ENCODE data around the gene S100PBP.

Gene S100PBP

GRCh38 chr1:32817159-32817814, at the start of gene S100PBP, which contains the start of gene YARS1:
Gene S100PBP, plus strand, starts transcription at chr1:32817653. Its CDS starts 8,447 bp downstream, at chr1:32826100.
Gene YARS1, minus strand, starts transcription at chr1:32817358. Its CDS starts 114 bp downstream, at chr1:32817244.
- DNase-seq: peak; percentile 98

GRCh38 chr1:32768110-32768850, 49.2 kb upstream of the S100PBP start:
- no peak for DNase-seq

GRCh38 chr1:32769524-32770220, 47.8 kb upstream of the S100PBP start:
- no peak for DNase-seq

- DNase-seq: no peak
Measured at GRCh38 chr1:32770221-32770731, 47.2 kb upstream of the S100PBP start.

DNA sequence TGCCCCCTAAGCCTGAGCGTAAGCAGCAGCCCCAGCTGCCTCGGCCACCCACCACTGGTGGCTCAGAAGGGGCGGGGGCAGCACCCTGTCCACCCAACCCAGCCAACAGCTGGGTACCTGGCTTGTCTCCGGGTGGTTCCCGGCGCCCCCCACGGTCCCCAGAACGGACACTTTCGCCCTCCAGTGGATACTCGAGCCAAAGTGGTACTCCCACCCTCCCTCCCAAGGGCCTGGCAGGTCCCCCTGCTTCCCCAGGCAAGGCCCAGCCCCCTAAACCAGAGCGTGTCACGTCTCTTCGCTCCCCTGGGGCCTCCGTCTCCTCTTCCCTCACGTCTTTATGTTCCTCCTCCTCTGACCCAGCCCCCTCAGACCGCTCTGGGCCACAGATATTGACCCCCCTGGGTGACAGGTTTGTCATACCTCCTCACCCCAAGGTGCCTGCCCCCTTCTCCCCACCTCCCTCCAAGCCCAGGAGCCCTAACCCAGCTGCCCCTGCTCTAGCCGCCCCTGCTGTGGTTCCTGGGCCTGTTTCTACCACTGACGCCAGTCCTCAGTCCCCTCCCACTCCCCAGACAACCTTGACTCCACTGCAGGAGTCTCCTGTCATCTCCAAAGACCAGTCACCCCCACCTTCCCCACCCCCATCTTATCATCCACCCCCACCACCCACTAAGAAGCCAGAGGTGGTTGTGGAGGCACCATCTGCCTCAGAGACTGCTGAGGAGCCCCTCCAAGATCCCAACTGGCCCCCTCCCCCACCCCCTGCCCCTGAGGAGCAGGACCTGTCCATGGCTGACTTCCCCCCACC, 46.5 kb upstream of the S100PBP start:
- DNase-seq: no peak

GRCh38 chr1:32771561-32772280, 45.7 kb upstream of the S100PBP start:
- DNase-seq: no peak

- no peak for DNase-seq
Measured at GRCh38 chr1:32772281-32773017, 45.0 kb upstream of the S100PBP start.

DNA sequence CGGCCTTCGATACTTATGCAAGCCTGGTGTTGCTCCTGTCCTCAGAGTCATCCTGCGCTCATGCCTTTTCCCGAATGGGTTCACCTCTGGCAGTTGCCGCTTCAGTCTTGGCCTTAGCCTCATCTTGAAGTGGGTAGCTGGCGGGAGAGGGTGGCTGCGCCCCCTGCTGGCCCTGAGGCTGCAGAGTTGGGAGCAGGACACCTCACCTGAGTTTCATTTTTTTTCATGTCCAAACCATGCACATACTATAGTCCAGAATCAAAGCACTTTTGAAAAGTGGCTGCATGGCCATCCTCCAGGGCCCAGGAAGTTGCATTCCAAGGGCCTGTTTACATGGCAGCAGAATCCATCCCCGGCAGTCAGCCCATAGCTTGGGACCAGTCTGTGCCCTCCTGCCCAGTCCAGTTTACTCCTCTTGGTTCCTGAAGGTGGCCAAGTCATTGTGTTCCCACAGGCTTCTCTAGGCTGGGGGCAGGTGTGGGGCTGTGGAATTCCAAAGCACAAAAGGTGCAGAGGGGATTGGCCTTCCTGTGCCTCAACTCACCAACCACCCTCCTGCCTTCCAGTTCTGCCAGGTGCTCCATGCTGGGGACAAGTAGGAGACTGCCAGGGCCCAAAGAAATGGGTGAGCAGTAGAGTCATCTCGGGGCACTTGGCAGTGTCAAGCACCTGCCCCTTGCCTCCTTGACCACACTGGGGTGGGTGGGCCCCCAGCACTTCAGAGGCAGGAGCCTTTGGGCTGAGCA, 44.3 kb upstream of the S100PBP start:
- DNase-seq: peak; percentile 23

DNA sequence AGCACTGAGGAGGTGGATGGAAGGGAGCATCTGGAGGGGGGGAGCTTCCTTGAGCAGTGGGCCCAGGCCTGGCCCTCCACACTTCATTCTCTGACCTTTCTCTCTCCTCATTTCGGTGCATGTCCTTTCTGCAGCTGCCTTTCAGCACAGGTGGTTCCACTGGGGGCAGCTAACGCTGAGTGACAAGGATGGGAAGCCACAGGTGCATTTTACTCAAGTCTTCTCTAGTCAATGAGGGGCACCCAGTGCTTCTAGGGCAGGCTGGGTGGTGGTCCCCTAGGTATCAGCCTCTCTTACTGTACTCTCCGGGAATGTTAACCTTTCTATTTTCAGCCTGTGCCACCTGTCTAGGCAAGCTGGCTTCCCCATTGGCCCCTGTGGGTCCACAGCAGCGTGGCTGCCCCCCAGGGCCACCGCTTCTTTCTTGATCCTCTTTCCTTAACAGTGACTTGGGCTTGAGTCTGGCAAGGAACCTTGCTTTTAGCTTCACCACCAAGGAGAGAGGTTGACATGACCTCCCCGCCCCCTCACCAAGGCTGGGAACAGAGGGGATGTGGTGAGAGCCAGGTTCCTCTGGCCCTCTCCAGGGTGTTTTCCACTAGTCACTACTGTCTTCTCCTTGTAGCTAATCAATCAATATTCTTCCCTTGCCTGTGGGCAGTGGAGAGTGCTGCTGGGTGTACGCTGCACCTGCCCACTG, 43.5 kb upstream of the S100PBP start:
- no peak for DNase-seq

- DNase-seq: no peak
Measured at GRCh38 chr1:32774464-32774808, 43.0 kb upstream of the S100PBP start.

DNA sequence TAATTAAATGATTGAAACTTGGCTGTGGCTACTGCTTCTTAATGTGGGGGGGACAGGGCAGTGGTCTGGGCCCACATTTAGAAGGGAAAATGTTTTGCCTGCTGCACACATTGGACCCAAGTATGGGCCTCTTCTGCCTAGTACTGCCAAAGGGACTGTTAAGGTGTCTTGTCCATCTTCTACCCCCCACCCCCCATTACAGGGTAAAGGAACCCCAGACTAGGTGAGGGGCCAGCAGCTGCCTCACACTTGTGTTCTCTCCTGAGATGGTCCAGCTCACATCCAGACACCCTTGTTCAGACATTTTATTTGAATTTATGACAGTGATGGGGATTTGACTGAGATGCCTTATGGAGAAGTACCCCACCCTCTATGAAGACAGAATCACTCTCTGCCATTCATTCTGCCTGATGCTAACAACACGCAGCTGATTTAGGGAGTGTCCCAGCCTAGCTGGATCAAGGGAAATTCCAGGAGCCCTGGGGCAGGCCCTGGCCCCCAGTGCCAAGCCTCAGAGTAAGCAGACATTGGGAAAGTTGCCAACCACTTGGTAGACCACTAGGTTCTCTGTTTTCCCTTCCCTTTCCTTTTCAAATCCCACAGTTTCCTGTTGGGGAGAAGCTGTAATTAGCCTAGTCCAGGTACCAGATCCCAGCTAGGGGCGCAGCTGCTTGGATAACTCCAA, 42.4 kb upstream of the S100PBP start:
- no peak for DNase-seq

GRCh38 chr1:32775640-32776337, 41.7 kb upstream of the S100PBP start:
- DNase-seq: no peak

GRCh38 chr1:32779242-32779641, 38.2 kb upstream of the S100PBP start:
- no peak for DNase-seq

DNA sequence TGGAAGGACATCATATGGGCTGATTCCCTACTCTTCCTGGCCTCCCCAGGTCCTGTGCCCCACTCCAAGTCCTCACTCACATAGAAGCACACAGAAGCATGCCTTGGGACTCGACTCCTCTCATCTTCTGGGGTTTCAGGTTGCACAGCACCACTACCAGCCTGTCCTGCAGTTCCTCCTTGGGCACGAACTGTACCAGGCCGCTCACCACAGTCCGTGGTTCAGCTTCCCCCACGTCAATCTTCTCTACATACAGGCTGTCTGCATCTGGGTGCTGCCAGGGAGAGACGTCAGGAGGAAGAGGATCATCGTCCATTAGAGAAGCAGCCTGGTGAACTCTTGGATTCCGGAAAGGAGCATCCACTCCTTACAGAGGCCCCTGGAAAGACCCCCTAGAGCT, 37.4 kb upstream of the S100PBP start:
- DNase-seq: no peak

DNA sequence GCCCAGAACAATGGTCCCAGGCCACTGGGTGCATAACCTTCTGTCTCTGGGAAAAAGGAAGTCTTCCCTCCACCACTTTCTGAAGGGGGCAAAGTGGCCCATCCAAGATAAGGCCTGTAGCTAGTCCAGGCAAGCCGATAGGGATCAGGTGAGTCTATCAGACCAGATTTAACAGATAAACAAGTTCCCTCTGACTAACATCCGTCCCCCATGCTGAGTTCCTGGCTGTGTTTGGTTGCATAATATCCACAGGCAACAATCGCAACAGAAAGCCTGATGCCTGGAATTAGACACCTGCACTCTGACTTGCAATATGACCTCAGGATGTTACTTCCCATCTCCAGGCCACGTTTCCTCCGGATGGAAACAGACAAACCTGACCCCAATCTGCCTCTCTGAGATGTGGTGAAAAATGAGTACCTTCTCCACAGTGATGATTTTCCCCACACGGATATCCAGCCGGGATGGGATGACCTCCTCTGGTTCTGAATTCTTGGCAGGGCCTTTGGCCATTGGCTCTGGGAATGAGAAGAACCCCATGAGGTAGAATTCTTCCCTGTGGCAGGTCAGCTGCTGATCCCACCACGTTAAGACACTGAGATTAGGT, 36.7 kb upstream of the S100PBP start:
- no peak for DNase-seq

DNA sequence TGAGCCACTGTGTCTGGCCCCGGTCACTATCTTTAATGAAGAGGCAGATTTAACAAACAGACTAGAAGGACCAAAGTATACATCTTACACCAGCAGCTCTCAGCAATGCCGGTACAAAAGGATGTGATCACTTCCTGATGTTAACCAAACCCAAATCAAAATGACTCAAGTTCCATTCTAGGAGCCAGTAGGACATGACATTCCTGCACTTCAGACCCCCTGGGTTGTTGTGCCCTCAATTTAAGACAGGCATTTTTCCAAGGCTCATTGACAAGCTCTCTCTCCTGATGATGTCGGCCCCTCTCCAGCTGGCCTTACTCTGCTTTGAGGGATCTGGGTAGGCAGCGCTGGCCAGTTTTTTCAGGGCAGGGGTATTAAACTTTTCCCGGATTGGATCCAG, 35.4 kb upstream of the S100PBP start:
- DNase-seq: no peak

GRCh38 chr1:32783851-32784250, 33.6 kb upstream of the S100PBP start:
- no peak for DNase-seq

GRCh38 chr1:32784817-32785216, 32.6 kb upstream of the S100PBP start:
- DNase-seq: no peak

Data from NCI-H446 treated with DMSO at 0.1 percent for 48 hours (cell line).